HG03108 (cell line): ENCODE results near the gene TTBK2.

Experiments
- ATAC-seq: cut with Tn5 transposase; IDR thresholded peaks from one replicate; pipeline ENCODE4 v1.9.1; 2021; ENCODE audit warnings: moderate library complexity; ENCODE audit not compliant: unreplicated experiment

TTBK2 gene

GRCh38 chr15:42695527-42696071 lies 225.0 kb downstream of the TTBK2 start:
- ATAC-seq: no peak

- ATAC-seq: no peak
Observed at GRCh38 chr15:42694398-42694797, 226.2 kb downstream of the TTBK2 start.

GRCh38 chr15:42693942-42694341 lies 226.6 kb downstream of the TTBK2 start:
- no peak for ATAC-seq

- ATAC-seq: no peak
Observed at GRCh38 chr15:42693496-42693895, 227.1 kb downstream of the TTBK2 start.

DNA sequence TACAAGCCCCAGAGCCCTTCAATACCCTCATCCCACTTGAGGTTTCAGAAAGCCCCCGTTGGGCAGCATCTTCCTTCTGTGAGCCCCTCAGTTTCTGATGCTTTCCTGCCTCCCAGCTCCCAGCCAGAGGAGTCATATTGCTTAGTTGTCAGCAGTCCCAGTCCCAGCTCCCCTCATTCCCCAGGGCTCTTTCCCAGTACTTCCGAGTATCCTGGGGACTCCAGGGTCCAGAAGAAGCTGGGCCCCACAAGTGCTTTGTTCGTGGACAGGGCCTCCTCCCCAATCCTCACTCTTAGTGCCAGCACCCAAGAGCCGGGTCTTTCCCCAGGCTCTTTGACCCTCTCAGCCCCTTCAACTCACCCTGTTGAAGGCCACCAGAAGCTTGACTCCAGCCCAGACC lies 227.6 kb downstream of the TTBK2 start:
- ATAC-seq: no peak

DNA sequence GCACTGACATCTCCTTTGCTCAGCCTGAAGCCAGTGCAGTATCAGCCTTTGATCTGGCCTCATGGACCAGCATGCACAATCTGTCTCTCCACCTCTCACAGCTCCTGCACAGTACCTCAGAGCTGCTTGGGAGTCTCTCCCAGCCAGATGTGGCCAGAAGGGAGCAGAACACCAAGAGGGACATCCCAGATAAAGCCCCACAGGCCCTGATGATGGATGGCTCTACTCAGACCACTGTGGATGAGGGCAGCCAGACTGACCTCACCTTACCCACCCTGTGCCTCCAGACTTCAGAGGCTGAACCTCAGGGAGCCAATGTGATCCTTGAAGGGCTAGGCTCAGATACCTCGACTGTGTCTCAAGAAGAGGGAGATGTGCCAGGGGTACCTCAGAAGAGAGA lies 228.0 kb downstream of the TTBK2 start:
- ATAC-seq: no peak

DNA sequence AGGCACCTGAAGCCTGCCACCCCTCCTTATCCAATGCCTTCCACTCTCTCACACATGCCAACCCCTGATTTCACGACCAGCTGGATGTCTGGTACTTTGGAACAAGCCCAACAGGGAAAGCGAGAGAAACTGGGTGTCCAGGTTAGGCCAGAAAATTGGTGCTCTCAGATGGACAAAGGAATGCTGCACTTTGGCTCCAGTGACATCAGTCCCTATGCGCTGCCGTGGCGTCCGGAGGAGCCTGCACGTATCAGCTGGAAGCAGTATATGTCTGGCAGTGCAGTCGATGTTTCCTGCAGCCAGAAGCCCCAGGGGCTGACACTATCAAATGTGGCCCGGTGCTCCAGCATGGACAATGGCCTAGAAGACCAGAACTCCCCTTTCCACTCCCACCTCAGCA lies 228.8 kb downstream of the TTBK2 start:
- no peak for ATAC-seq

GRCh38 chr15:42691308-42691707 lies 229.3 kb downstream of the TTBK2 start:
- no peak for ATAC-seq
